ENCODE data around the gene FOXD4L6.
"Not testable (repeated sequence)": the region's sequence is repeated elsewhere in the genome, so short reads cannot be mapped to it uniquely, and the experiment has no call there.

The FOXD4L6 gene

GRCh38 chr9:41100508-41100907 is 28.0 kb downstream of the FOXD4L6 start:
- DNase-seq (ENCODE audit: low read depth in 2 of 2) = not testable (repeated sequence)

- not testable (repeated sequence) for DNase-seq (ENCODE audit: low read depth in 2 of 2)
These were observed 29.7 kb downstream of the FOXD4L6 start for GRCh38 chr9:41098759-41099158.

- not testable (repeated sequence) for DNase-seq (ENCODE audit: low read depth in 2 of 2)
These were observed 33.4 kb downstream of the FOXD4L6 start for GRCh38 chr9:41095060-41095459.

- DNase-seq (ENCODE audit: low read depth in 2 of 2) = not testable (repeated sequence)
These were observed 34.3 kb downstream of the FOXD4L6 start for GRCh38 chr9:41094010-41094773.

GRCh38 chr9:41090922-41091321 is 37.6 kb downstream of the FOXD4L6 start:
- DNase-seq (ENCODE audit: low read depth in 2 of 2) = not testable (repeated sequence)

- not testable (repeated sequence) for DNase-seq (ENCODE audit: low read depth in 2 of 2)
These were observed 38.1 kb downstream of the FOXD4L6 start for GRCh38 chr9:41090386-41090785.

- DNase-seq (ENCODE audit: low read depth in 2 of 2) = not testable (repeated sequence)
These were observed 39.9 kb downstream of the FOXD4L6 start for GRCh38 chr9:41088450-41089059.

GRCh38 chr9:41087929-41088328 is 40.6 kb downstream of the FOXD4L6 start:
- DNase-seq (ENCODE audit: low read depth in 2 of 2) = not testable (repeated sequence)

GRCh38 chr9:41087157-41087780 is 41.2 kb downstream of the FOXD4L6 start:
- DNase-seq (ENCODE audit: low read depth in 2 of 2) = not testable (repeated sequence)

- DNase-seq (ENCODE audit: low read depth in 2 of 2) = not testable (repeated sequence)
These were observed 41.8 kb downstream of the FOXD4L6 start for GRCh38 chr9:41086685-41087084.

- DNase-seq (ENCODE audit: low read depth in 2 of 2) = not testable (repeated sequence)
These were observed 42.3 kb downstream of the FOXD4L6 start for GRCh38 chr9:41086215-41086614.

GRCh38 chr9:41082358-41082757 is 46.1 kb downstream of the FOXD4L6 start:
- not testable (repeated sequence) for DNase-seq (ENCODE audit: low read depth in 2 of 2)

- DNase-seq (ENCODE audit: low read depth in 2 of 2) = not testable (repeated sequence)
These were observed 49.0 kb downstream of the FOXD4L6 start for GRCh38 chr9:41079464-41079863.

GRCh38 chr9:41077586-41077985 is 50.9 kb downstream of the FOXD4L6 start:
- not testable (repeated sequence) for DNase-seq (ENCODE audit: low read depth in 2 of 2)
